ENCODE measurements around the gene ITPK1.
A peak's percentile ranks its signal among the peaks of the same experiment; 100 is the strongest.

Gene ITPK1

DNA sequence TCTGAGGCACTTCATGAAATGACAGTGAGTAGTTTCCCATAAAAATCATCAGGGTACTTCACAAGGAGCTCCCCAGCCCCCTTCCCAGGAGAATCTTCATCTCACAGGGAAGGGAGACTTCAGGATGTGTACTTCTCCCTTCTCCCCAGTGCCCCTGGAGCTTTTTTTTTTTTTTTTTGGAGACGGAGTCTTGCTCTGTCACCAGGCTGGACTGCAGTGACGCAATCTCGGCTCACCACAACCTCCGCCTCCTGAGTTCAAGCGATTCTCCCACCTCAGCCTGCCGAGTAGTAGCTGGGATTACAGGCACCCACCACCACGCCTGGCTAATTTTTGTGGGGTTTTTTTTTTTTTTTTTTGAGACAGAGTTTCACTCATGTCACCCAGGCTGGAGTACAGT lies 10.4 kb downstream of the ITPK1 start:
- no peak for DNase-seq (ENCODE audit: low read depth)

DNA sequence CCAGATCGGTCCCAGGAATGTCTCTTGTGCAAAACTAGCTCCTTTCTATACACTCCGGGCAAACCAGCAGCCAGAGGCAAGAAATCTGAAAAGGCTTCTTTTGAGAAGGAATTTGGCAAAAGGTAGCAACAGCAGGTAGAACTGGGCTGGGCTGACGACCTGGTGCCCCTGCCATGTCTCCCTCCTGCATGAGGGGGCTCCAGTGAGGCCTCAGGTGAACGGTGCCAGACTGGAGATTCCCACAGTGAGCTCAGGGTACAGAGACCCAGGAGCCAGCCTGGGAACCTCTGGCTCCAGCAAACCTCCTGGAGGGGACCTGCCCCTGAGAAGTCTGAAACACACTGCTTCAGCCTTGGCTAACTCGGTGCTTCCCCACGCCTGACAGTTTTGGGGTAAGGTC lies 10.8 kb downstream of the ITPK1 start:
- DNase-seq (ENCODE audit: low read depth), result no peak

DNA sequence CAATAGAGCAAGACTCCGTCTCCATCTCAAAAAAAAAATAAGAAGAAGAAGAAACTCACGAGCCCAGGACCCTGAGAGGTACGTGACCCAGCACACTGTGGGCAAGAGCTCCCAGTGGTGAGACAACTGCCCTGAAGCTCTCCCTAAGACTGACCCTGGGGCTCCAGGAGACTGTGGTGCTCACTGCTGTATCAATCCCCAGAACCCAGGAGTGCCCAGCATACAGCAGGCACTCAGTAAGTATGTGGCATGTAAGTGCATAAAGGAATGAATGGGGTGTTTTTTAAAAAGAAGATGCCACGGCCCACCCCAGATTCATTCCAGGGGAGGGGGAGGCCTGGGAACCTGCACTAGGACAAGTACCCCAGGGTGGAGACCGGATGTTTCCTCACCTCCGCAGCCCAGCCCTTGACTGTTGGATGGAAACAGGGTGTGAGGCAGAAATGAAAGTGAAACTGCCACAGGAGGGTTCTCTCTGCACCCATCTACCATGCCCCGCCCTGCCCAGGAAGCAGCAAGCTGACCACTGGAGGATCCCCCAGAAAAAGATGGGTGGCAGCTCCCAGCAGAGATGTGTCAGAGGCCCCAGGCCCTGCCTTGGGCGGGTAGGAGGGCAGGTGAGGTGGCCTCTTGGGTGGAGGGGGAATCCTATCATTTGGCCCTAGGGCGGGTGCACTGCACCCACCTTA lies 12.2 kb downstream of the ITPK1 start:
- DNase-seq (ENCODE audit: low read depth), result peak; percentile 46

DNA sequence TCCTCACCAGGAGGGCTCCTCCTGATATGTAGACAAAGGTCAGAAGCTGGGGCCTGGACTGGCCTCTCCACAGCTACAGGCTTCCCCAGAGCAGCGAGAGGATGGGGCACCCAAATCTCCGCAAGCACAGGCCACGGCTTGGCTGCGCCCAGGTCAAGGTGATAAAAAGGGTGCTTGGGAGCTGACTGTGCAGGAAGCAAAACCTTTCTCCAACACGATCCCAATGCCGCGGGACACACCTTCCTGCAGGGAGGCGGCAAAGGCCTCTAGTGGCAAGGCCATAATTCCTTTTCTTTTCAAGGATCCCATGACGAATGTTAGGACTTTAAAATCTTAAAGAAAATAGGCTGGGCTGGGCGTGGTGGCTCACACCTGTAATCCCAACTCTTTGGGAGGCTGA lies 13.6 kb downstream of the ITPK1 start:
- no peak for DNase-seq (ENCODE audit: low read depth)

DNA sequence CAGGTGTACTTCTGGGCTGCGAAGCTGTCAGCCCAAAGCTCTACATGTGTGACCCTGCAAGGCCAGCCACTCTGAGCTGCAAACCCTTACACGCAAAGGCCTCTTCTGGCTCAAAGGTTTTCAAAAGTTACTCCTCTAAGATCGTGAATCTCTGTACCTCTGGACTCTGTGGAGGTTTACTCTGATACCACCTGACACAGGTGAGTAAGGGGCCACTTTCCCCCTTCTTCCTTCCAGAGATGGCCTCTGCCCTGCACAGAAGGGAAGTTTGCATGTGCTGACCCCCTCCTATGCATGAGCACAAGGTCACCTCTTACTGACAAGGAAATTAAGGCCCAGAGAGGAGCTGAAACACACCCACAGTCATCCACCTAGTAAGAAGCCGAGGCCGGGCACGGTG lies 14.5 kb downstream of the ITPK1 start:
- no peak for DNase-seq (ENCODE audit: low read depth)

DNA sequence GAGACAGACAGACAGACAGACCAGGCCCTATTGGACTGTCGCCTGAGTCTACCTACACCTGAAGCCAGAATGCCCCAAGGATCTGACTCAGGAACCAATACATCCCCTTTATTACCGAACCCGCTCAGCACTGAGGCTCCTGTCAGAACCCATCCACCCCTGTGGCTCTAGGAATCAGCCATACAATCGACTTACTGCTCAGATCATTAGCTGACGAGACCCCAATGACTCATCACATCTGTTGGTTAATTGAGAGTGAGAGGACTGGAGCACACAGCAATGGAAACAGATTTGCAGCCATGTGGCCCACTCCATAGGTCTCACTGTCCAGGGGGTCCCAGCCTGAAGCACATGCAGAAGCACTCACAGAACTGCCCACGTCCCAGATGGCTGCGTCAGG lies 15.2 kb downstream of the ITPK1 start:
- no peak for DNase-seq (ENCODE audit: low read depth)

GRCh38 chr14:93100100-93100499 lies 15.6 kb downstream of the ITPK1 start:
- no peak for DNase-seq (ENCODE audit: low read depth)

DNA sequence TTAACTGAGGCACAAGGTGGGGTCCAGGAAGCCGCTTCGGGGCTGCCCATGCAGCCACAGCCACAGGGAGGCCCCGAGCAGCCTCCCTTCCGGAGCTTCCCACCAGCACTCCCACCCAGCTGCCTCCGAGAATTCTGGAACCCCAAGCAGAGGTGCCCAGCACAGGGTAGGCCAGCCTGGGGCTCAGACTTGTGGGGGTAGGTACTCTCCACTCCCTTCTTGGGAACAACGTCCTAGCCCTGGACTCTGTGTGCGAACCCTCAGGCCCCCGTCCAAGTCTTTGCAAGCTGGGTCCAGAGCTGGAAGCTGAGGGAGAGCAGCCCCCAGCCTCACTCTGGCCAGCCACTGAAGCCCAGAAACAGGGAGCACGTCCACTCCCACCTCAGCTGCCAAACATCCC lies 16.1 kb downstream of the ITPK1 start:
- DNase-seq (ENCODE audit: low read depth), result no peak

- DNase-seq (ENCODE audit: low read depth), result no peak
Measured at GRCh38 chr14:93099196-93099595, 16.5 kb downstream of the ITPK1 start.

- no peak for DNase-seq (ENCODE audit: low read depth)
Measured at GRCh38 chr14:93096691-93097322, 18.9 kb downstream of the ITPK1 start.

DNA sequence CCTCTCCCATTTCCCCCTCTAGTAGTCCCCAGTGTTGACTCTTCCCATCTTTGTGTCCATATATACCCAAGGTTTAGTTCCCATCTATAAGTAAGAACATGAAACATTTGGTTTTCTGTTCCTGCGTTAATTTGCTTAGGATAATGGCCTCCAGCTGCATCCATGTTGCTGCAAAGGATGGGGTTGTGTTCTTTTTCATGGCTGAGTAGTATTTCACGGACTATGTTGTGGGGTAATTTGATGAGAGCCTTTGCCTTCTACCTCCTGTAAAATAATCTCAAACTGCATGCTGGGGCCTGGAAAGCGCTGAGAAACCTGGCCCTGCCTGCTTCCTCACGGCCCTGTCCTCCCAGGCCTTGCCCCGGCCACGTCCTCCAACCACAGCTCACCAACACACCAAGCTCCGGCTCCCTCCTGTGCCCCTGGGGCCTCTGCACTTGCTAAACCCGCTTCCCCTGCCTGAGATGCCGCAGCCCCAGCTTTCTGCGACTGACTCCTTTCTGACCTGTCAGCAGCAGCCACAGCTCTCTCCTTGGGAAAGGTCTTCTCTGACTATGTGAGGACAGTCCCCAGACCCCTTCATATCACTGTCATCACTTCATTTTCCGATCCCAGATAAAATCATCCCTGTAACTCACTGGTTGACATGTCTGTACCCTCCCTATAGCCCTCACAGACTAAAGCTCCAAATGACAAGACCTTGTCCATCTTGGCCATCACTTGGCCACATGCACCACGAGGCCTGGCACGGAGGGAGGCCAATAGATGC lies 19.8 kb downstream of the ITPK1 start:
- DNase-seq (ENCODE audit: low read depth), result no peak

DNA sequence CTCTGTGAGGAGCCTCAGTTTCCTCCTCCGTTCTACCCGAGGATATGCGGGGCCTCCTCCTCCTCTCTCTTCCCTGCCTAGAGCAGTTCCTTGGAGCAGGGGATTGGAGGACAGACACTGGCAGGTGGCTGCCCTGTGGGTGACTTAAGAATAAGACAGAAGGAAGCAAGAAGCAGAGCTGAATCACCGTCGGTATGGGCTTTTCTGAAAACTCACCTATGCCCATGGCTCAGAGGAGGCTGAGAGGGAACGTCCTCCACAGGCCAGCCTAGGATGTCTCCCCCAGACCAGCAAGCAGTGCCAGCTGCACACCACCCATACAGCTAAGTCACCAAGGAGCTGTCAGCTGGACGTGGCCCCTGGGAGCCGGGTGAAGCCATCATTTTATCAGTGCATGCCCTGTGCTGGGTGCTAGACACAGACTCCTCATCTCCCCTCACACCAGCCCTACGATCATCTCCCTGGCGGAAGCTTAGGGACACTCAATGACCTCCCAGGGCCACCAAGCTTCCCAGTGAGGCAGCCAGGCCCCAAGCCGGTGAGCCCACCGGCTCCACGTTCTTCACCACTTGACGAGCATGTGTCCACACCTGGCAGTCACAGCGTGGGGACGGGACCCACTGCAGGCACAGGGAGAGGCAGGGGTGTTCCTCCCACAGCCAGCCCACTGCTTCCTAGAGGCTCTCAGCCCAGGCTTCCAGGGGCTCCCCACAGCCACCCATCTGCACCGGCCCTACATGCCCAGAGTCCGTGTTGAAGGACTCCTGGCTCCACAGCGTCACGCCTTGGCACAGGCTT lies 21.4 kb downstream of the ITPK1 start:
- DNase-seq (ENCODE audit: low read depth), result no peak

GRCh38 chr14:93092606-93093556 lies 22.8 kb downstream of the ITPK1 start:
- DNase-seq (ENCODE audit: low read depth), result no peak

- no peak for DNase-seq (ENCODE audit: low read depth)
Measured at GRCh38 chr14:93091666-93092065, 24.1 kb downstream of the ITPK1 start.

GRCh38 chr14:93090826-93091555 lies 24.7 kb downstream of the ITPK1 start:
- no peak for DNase-seq (ENCODE audit: low read depth)

DNA sequence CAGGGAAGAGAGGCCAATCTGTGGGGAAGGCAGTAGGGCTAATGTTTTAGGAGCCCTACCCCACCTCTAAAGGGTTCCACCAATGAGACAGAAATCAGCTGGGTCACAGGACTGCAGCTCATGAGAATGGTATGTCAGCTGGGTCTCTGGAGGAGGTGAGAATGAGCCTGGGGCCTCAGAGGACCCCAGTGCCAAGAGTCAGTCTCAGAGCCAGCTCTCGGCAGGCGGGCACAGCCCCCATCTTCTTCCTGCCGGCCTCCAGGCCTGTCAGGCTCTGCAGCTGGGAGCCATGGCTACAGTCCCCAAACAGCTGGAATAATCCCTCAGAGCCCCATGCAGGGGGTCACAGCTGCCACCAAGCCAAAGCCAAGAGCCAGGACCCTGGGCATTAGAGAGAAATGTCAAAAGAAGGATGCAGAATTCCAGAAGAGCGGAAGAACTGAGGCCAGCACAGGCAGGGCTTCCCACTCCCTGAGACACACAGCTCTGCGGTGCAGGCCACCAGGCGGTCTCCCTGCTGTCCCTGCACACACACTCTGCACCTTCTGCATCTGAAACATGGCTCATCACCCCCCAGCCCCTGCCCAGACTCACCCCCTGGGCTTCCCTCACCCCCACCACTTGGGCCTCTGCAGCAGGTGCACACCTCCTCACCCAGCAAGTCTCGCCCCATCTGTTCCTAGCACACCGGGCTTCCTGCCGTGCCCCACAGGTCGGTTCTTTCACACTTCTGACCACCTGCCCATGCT lies 26.0 kb downstream of the ITPK1 start:
- no peak for DNase-seq (ENCODE audit: low read depth)

GRCh38 chr14:93086441-93087055 lies 29.2 kb downstream of the ITPK1 start:
- DNase-seq (ENCODE audit: low read depth), result no peak

DNA sequence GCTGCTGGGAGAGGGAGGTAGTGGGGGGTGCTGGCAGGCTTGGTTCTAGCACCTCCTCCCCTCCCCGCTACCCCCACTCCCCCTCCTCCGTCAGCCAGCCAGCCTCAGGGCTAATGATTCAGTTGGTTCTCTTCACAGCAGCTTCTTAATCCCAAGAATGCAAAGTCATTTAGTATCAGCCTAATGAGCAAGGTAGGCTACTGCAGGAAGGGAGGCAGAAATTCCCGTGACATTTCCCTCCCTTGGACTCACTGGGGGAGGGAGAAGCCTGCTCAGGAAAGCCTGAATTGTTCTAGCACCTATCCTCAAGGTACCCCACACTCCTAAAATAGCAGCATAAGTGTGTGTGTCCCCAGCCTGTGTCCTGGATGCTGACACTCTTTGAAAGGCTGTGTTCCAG lies 29.8 kb downstream of the ITPK1 start:
- no peak for DNase-seq (ENCODE audit: low read depth)

Data from activated T-cell treated with anti-CD3 and anti-CD28 coated beads for 48 hours (primary cell).